MCF 10A (cell line): Measurements from ENCODE around the gene RDM1. TPM values are rescaled to one million over a fixed set of nuclear protein-coding genes. Genes with fewer than 3 reads are reported as not detected.

Source experiments
- Bru-seq: library from RNA; stranded (reverse); fragments of 400-500 nt; gene quantifications from one replicate; lab custom pipeline; 2021; lab: Mats Ljungman, UMichigan
- BruChase-seq, 2 experiments: library from RNA; stranded (reverse); fragments of 400-500 nt; gene quantifications; one replicate each; lab custom pipeline; 2021; lab: Mats Ljungman, UMichigan
- BruUV-seq: library from RNA; stranded (reverse); fragments of 400-500 nt; replicated peaks from 2 replicates; lab custom pipeline; 2021; lab: Mats Ljungman, UMichigan
- CTCF ChIA-PET: fragments of 300-600 bp; sonication (Branson Sonifier 250); formaldehyde crosslinking; extraction: SDS; loops from one replicate; lab custom pipeline; 2021; ENCODE audit warnings: antibody characterized with exemption, inconsistent platforms; lab: Yijun Ruan, JAX
- POLR2A ChIA-PET: fragments of 300-600, 350-650 bp; sonication (Branson Sonifier 250); formaldehyde crosslinking; extraction: SDS; loops from one replicate; lab custom pipeline; 2020; ENCODE audit warnings: antibody characterized with exemption, inconsistent platforms; lab: Yijun Ruan, JAX
- DNase-seq: peaks from one replicate; pipeline ENCODE4 v3.0.0-alpha.2; 2018; ENCODE audit not compliant: unreplicated experiment
- H3K27ac Mint-ChIP-seq: one replicate; pipeline ENCODE4 v1.8.0; 2022; ENCODE audit warnings: mild to moderate bottlenecking, low read depth, mixed read lengths; ENCODE audit not compliant: unreplicated experiment
- H3K27me3 Mint-ChIP-seq: one replicate; pipeline ENCODE4 v1.8.0; 2022; ENCODE audit warnings: mixed read lengths; ENCODE audit not compliant: insufficient read depth, unreplicated experiment
- H3K36me3 Mint-ChIP-seq: one replicate; pipeline ENCODE4 v1.8.0; 2022; ENCODE audit warnings: mild to moderate bottlenecking, moderate library complexity, mixed read lengths; ENCODE audit not compliant: insufficient read depth, unreplicated experiment
- H3K4me1 Mint-ChIP-seq: one replicate; pipeline ENCODE4 v1.8.0; 2022; ENCODE audit warnings: mixed read lengths; ENCODE audit not compliant: insufficient read depth, unreplicated experiment
- H3K4me3 Mint-ChIP-seq: one replicate; pipeline ENCODE4 v1.8.0; 2022; ENCODE audit warnings: mild to moderate bottlenecking, moderate library complexity, mixed read lengths; ENCODE audit not compliant: unreplicated experiment
- H3K9me3 Mint-ChIP-seq: one replicate; pipeline ENCODE4 v1.8.0; 2022; ENCODE audit warnings: mixed read lengths; ENCODE audit not compliant: unreplicated experiment
- intact Hi-C: fragments of 100-400 bp; cut with micrococcal nuclease; formaldehyde crosslinking; loops from 2 replicates; pipeline ENCODE4 v1.14.1; 2022
- long read RNA-seq: library from polyadenylated mRNA; stranded (forward); transcript quantifications from one replicate; pipeline ENCODE4 v2.0.0, GENCODE V29; 2022
- total RNA-seq: library from RNA; stranded (reverse); gene quantifications from 2 replicates; pipeline ENCODE4 v1.2.3, GENCODE V29; 2022
- TF ChIP-seq, protein P1 (sequence below): fragments of 200-600 bp; IDR thresholded peaks from one replicate; pipeline ENCODE4 v1.8.0; 2022; ENCODE audit warnings: antibody characterized with exemption, mild to moderate bottlenecking; ENCODE audit not compliant: unreplicated experiment

Gene RDM1, protein sequence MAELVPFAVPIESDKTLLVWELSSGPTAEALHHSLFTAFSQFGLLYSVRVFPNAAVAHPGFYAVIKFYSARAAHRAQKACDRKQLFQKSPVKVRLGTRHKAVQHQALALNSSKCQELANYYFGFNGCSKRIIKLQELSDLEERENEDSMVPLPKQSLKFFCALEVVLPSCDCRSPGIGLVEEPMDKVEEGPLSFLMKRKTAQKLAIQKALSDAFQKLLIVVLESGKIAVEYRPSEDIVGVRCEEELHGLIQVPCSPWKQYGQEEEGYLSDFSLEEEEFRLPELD
- total RNA-seq, result 0.44 and 2.6 TPM in 2 replicates
- percentile 19 among the genes with signal in this experiment for Bru-seq, nascent RNA
- percentile 10 among the genes with signal in this experiment for BruChase-seq, experiment 1, labeled RNA remaining after a 6-hour chase
- percentile 20 among the genes with signal in this experiment for BruChase-seq, experiment 2, labeled RNA remaining after a 2-hour chase
- long read RNA-seq, partial matches to known transcripts, result 0 of 2 reads
- long read RNA-seq, other reads (novel, unspliced or antisense), result 1 of 2 reads

DNA sequence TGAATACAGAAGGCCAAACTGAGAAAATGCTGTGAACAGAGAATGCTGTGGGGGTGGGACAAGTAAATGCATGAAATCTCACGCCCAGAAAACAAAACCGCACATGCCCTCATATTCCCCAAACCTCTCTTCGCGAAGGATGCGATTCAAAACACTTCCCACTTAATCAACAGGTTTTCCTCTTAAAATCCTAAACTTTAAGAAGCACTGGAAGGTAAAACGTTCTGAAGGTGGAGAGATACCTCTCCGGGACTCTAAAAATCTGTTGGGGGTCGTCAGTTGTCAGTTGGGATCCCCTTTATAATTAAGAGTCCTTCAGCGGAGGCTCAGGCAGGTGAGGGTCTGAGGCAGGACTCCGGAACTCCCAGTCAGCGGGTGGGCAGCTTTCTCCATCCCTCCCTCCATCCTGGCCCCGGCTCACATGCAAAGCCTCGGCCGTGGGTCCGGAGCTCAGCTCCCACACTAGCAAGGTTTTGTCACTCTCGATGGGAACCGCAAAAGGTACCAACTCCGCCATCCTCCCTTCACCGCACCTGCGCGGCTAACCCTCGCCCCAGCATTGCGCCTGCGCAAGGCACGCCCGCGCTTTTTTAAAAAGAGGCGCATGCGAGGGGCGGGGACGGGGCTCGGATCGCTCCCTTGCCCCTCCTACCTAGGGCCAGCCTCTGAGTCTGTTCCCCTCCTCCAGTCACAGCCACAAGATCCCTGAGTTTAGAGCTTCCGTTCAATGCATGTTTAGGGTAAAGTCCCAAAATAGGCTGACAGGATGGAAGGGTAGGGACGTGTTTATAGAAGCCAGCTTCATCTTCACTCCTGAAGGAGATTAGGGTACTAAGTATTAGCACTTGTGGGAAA, at the start of gene RDM1:
RDM1 (minus strand) TSS at position 563 of the 855 bp plus-strand sequence; CDS start at position 517, 46 bp downstream.
- POLR2A ChIA-PET, result interaction anchor here (1.1 kb wide), 1 partner anchor 15 kb away, joined by 4 read pairs; no protein-coding TSS in a partner anchor
- Mint-ChIP-seq H3K4me3 (peak within 1 kb of the TSS; percentile 79), H3K27ac (no peak within 1 kb of the TSS), H3K9me3 (no peaks in the 10 kb centered on the region), H3K27me3 (no peaks in the 10 kb centered on the region), H3K4me1 (no peaks in the 10 kb centered on the region), H3K36me3 (no peaks in the 10 kb centered on the region)
- CTCF ChIA-PET, result interaction anchor here (0.6 to 1.5 kb wide), 3 partner anchors 9 to 219 kb away, joined by 3 to 5 read pairs (median 3); no protein-coding TSS in a partner anchor
- TF ChIP-seq, protein P1, sequence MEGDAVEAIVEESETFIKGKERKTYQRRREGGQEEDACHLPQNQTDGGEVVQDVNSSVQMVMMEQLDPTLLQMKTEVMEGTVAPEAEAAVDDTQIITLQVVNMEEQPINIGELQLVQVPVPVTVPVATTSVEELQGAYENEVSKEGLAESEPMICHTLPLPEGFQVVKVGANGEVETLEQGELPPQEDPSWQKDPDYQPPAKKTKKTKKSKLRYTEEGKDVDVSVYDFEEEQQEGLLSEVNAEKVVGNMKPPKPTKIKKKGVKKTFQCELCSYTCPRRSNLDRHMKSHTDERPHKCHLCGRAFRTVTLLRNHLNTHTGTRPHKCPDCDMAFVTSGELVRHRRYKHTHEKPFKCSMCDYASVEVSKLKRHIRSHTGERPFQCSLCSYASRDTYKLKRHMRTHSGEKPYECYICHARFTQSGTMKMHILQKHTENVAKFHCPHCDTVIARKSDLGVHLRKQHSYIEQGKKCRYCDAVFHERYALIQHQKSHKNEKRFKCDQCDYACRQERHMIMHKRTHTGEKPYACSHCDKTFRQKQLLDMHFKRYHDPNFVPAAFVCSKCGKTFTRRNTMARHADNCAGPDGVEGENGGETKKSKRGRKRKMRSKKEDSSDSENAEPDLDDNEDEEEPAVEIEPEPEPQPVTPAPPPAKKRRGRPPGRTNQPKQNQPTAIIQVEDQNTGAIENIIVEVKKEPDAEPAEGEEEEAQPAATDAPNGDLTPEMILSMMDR, result no peak
- peak; percentile 85 for DNase-seq
- no TSS peak for BruUV-seq
- intact Hi-C loops, result no loop called here

DNA sequence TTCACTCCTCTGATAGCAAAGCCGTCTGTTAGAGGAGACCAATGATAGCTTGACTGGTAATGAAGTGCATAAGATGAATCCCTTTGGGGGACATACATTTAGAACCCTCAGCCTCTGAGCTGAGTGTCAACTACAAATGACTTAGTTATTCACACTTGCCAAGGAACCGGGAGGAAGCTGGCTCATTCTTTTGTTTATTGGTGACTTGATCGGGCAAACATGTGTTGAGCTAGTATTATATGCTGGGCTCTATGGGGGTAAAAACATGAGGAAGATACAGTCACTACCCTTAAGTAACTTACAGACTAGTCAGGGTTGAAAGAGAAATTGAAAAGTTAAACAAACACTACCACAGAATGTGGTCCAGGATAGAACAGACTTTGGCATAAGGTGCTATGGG, 47.8 kb upstream of the RDM1 start:
- TF ChIP-seq, protein P1, result no peak
- ChIA-PET CTCF (interaction anchor here (0.7 to 5.3 kb wide), 6 partner anchors 8 to 505 kb away, joined by 3 to 99 read pairs (median 5); no protein-coding TSS in a partner anchor), POLR2A (interaction anchor here (1.1 kb wide), 1 partner anchor 8 kb away, joined by 3 read pairs; the partner anchor contains the start of gene CCL14)
- Mint-ChIP-seq H3K27ac (no peak overlapping the region), H3K4me1 (peaks cover 7% of the 10 kb centered on the region), H3K27me3 (no peaks in the 10 kb centered on the region), H3K4me3 (no peak overlapping the region), H3K9me3 (no peaks in the 10 kb centered on the region), H3K36me3 (no peaks in the 10 kb centered on the region)
- intact Hi-C loops, result no loop called here
- DNase-seq, result no peak
- no TSS peak for BruUV-seq

DNA sequence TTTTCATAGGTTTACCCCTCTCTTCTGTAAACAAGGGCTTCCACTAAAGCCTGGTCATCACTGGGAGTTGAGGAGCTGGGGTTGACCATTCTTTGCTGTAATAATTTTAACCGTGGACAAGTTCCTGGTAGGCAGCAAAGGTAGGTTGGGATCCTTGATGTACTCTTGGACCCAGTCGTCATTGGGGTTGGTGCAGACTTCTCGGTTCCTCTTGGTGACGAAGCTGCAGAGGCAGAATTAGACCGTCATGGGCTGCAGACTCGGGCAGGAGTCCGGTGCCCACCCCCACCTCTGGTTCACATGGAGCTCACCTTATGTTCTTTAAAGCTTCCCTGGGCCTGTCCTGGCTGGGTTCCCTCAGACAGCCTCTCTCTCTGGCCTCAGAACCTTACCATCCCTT, 46.9 kb upstream of the RDM1 start:
- DNase-seq, result no peak
- H3K4me1 Mint-ChIP-seq, result peaks cover 7% of the 10 kb centered on the region
- no TSS peak for BruUV-seq
- TF ChIP-seq, protein P1, result no peak
- H3K27ac Mint-ChIP-seq, result no peak overlapping the region
- H3K9me3 Mint-ChIP-seq, result no peaks in the 10 kb centered on the region
- no peaks in the 10 kb centered on the region for H3K27me3 Mint-ChIP-seq
- ChIA-PET POLR2A (interaction anchor here (1.1 kb wide), 1 partner anchor 9 kb away, joined by 3 read pairs; the partner anchor contains the start of gene CCL14), CTCF (interaction anchor here (0.6 to 5.3 kb wide), 5 partner anchors 8 to 950 kb away, joined by 3 to 99 read pairs (median 4); no protein-coding TSS in a partner anchor)
- no peaks in the 10 kb centered on the region for H3K36me3 Mint-ChIP-seq
- no peak overlapping the region for H3K4me3 Mint-ChIP-seq
- intact Hi-C loops, result no loop called here
